GM08714 (cell line): ENCODE data around the gene GHRHR.

Source experiments
- H3K4me3 ChIP-seq: fragments of 200-500 bp; sonication (Bioruptor generic); 2 replicates; pipeline ENCODE4 v1.5.1; 2014; ENCODE audit warnings: mild to moderate bottlenecking, low read length, inconsistent platforms
- ZNF274 ChIP-seq: IDR thresholded peaks from 2 replicates; pipeline ENCODE4 v1.6.1; 2012; ENCODE audit warnings: mild to moderate bottlenecking, low read depth, low read length

The GHRHR gene

DNA sequence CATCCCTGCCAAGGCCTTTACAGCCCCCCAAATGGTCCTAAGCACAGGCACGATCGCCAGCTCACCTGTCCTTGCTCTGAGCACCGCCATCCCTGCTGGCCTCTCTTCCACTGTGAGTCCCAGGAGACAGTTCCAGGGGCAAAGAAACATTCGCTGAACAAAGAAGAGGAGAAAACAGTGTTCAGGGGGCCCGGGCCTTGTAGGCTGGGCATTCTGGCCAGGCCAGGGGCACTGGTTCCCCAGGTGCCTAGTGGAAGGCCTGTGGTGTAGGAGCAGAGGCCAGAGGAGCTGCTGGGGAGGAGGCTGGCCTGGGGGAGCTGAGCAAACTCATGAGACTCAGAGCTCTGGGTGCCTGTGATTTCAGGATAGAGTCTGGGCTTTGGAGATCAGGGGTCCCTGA, 29.5 kb upstream of the GHRHR start:
- no peak for TF ChIP-seq ZNF274
- H3K4me3 ChIP-seq = no peak overlapping the region

DNA sequence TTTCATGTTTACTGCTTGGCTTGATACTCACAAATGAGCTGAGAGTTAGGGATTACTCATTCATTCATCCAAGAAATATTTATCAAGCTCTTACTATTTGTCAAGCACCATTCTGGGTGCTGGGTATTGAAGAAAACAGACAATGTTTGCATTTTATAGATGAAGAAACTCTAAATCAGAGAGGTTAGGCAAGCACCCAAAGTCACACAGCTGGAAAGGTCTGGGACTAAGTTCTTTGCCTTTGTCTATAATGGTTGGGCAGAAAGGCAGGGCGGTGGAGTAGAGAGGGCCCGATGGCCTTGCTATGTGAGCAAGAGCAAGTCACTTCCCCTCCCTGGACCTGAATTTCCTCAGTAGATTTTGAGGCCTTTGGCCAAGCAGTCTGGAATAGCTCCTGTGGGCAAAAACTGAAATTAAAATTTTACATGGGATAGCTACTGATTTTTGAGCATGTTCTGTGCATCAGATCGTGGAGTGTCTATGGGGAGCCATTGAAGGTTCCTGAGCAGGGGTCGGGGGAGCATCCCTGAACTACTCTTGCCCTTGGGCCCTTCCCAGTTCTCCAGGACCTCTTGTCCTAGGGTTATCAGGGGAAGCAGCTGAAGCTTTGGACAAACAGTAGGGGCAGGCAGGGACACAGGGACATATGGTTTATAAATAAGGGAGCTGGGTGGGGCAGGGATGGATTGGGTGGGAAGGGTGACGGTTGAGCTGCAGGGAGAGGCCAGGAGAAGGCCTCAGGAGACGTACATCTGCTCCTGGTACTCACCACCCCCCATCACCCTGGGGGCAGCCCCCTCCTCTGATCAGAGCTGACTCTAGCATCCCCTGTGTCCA, 28.8 kb upstream of the GHRHR start:
- no peak for TF ChIP-seq ZNF274

DNA sequence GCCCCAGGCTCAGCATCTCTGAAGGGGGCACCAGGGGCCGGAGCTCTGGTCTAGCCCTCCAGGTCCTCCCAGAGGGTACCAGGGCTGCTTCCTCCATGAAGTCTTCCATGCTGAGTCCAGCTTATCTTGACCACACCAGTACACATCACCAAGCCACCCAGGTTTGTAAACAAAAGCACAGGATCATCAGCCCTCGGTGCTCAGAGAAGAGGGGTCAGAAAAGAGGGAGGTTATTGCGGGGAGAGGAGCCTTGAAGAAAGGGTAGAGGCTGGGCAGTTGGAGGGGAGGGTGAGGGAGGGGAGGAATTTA, 28.2 kb upstream of the GHRHR start:
- no peak overlapping the region for H3K4me3 ChIP-seq
- TF ChIP-seq ZNF274 = no peak

More for the DNA sequence above, 28.8 kb upstream of the GHRHR start:
- no peak overlapping the region for H3K4me3 ChIP-seq

DNA sequence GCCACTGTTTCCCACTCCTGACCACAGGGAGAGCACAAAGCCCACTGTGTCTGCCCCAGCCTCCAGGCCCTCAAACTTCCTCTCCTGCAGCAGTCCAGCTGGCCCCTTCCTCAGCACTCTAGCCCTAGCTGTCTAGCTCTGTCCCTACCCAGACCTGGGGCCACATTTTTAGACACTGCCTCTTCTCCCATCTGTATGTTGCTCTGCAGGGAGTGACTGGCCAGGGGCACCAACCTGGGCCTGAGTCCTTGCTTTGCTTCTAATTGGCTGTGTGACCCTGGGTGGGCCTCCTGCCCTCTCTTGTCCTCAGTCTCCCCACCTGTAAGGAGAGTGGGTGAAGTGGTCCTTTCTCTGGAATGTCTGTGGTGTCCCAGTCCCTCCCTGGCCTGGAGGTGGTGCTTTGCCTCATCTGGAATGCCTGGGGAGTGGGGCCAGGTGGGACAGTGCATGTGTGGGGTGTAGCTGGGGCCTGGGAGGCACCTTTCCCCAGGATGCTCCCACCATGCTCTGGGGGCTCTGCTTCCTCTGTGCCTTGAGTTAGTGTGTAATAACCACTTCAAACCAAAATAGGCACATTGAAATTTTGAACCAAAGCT, 27.0 kb upstream of the GHRHR start:
- no peak overlapping the region for H3K4me3 ChIP-seq
- TF ChIP-seq ZNF274 = no peak

DNA sequence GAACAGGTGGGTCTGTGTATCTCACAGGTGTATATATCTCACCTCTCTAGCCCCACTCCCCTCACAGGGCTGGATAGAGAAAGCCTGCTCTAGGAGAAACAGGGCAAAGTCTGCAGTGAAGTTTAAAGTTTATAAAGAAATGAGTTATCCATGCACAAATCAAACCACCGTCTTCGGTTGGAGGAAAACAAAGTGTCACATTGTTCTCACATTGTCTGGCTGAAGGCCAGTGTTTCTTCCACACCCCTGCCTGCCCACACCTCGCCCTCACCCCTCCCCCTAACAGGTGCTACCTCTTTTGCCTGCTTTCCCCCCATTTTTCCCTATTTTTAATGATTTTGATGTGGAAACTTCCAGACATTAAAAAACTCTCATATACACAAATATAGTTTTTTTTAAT, 26.3 kb upstream of the GHRHR start:
- H3K4me3 ChIP-seq = no peak overlapping the region
- TF ChIP-seq ZNF274 = no peak

DNA sequence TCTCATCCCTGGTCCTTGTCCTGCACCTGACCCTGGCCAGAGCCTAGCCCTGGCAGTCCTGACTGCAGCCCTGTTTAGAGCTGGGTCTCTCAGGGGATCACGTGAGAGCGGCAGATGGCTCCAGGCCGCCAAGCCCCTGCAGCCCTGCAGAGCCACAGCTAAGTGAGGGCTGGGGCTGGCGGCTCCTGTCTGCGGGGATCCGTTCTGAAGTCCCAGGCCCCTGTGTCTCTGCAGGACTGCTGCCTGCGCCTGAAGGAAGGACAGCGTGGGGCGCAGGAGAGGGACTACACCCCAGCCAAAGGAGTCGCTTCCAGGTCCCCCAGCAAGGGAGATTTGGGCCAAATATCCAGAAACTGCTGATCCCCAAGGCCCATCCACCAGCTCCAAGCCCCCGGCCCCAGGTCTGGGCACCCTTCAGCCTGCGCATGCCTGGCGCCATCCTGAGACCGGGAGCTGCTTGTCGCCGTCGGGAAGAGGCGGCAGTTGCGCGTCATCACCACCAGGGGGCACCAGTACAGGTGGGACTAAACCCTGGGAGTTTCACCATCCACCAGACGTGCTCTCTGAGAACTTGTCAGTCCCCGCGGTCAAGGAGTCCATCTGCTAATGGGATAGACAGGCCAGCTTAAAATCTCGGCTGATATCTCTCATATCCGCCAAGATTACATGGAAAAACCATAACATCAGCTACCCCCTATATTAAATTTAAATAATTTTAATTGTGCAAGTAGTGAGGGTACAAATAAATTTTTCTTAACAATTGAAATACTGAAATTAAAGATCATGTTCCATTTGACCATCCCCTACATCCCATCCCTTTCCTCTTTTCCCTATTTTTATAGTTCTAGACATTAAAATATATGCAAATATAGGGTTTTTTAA, 25.1 kb upstream of the GHRHR start:
- no peak overlapping the region for H3K4me3 ChIP-seq
- TF ChIP-seq ZNF274 = no peak

DNA sequence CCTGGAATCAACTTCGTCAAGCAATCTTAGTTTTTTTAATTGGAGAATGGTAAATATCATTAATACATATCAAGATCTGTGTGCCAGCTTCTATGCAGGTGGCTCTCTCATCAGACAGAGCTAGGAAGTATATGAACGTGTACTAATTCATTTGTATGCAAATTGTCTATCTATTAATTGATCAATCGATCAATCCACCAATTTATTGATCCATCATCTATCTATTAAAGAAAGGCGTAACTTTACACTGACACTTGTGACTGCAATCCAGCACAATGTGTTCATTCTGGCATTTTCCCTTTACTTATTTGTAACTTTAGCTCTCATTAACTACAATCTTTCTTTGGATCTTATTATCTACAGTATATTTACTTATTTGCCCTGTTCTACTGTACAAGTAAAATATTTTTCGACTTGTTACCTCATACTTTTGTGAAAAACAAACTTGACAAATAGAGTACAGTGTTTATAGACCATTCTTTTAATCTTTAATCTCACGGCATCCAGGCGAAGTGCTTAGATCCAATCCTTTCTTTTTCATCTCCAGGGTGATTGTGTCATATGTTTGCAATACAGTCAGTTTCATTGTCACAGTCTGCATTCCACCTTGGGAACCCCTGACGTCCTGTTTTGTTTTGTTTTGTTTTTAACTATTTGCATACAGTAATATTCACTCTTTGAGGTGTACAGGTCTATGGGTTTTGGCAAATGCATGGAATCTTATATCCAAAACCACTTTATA, 22.0 kb upstream of the GHRHR start:
- no peak for TF ChIP-seq ZNF274

DNA sequence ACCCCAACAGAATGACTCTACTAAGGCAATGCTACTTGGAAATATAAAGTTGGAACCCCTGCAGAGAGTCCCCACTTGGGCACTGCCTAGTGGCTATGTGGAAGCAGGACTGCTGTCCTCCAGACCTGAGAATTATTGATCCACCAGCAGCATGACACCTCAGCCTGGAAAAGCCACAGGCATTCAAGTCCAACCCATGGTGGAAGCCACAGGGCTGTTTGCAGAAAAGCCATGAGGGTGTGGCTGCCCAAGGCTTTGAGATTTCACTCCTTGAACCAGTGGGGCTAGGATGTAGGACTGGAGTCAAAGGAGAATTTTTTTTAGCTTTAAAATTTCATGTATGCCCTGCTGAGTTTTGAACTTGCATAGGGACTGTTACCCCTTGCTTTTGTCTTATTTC, 13.6 kb upstream of the GHRHR start:
- TF ChIP-seq ZNF274 = no peak
- no peak overlapping the region for H3K4me3 ChIP-seq

More for the DNA sequence above, 22.0 kb upstream of the GHRHR start:
- no peak overlapping the region for H3K4me3 ChIP-seq

DNA sequence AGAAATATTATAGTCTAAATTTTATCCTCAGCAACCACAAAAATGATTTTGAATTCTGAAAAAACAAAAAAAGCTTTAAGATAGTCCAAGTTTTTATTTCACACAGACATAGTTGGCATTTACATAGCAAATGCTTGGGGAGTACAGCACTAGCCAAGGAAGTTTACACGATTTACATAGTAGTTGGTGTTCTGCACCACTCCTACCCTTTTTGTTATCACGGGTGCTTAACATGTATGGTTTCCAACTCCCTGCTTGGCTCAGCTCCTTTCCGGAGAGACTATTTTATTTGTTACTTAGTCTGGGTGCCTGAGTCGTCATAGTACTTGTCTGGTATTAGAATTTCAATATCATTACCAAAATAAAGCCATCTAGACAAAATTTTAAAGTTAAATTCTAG, 8.8 kb upstream of the GHRHR start:
- H3K4me3 ChIP-seq = no peak overlapping the region
- TF ChIP-seq ZNF274 = no peak

DNA sequence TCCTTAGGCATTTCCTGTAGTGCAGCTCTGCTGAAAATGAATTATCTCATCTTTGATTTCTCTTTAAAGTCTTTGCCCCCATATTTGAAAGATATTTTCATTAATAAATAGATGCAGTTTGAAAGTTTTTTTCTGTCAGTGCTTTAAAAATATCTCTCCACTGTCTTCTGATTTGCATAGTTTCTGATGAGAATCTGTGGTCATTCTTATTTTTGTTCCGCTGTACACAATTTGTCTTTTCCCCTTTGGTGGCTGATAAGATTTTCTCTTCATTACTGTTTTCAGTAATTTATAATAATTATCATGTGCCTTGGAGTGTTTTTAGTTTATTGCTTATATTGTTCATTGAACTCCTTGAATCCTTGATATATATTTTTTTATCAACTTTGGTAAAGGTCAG, 7.0 kb upstream of the GHRHR start:
- H3K4me3 ChIP-seq = no peak overlapping the region
- no peak for TF ChIP-seq ZNF274

DNA sequence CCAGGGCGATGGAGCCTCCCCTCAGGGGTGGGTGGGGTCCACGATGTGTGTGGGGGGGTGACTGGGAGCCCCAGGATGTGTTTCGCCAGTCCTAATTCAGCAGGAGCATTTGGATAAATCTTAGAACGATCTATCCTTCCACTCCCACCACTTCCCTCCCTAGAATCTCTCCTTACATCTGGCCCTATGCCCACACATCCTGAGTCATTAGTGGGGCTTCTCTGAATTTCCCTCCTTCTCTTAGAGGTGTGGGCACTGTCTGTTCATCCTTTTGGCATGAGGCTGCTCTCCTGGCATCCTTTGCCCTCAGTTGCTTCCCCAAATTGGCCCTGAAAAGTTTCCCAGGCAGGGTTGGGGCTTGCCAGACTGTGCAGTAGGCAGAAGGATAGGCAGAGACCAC, 1.6 kb downstream of the GHRHR start:
- no peak for TF ChIP-seq ZNF274
- no peak overlapping the region for H3K4me3 ChIP-seq

DNA sequence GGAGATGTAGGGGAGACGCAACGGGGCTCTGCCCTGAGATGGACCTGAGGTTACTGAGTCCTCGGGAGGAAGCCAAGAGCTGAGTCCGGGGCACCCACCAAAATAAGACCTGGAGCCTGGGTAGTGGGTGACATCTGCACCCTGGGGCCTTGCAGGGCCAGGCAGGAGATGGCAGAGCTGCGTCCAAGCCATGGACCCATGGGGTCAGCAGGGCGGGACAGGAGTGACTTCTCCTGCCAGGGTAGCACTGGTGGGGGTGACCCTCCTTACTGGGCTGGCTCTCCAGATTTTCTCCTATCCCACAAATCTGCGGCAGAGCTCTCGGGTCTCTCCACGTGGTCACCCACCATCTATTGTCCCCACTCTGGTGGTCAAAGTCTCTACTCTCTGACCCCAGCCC, 2.1 kb downstream of the GHRHR start:
- no peak for TF ChIP-seq ZNF274
- no peak overlapping the region for H3K4me3 ChIP-seq

DNA sequence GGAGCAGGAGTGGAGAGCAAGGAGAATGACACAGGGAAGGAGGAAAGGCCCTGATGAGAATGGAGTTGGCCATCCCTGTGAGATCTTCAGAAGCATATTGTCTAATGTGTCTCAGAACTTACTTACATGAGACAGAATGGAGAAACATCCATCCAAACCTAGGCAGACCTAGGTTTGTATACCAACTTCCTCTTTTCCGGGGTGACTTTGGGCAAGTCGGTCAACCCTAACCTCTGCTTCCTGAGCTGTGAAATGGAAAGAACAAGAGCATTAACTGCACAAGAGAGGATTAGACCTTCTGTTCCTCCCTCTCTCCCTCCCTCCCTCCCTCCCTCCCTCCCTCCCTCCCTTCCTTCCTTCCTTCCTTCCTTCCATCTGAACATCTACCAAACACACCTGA, 4.5 kb downstream of the GHRHR start:
- TF ChIP-seq ZNF274 = no peak
- H3K4me3 ChIP-seq = no peak overlapping the region
